Lung (tissue), 12 donors: ENCODE measurements around the gene ASTN1. TPM values are rescaled to one million over a fixed set of nuclear protein-coding genes. Genes with fewer than 3 reads are reported as not detected.

Experiments used
- ATAC-seq: fragments of 200-7000 bp; cut with Tn5 transposase; one replicate; pipeline ENCODE4 v1.9.1; 2020; ENCODE audit warnings: moderate number of reproducible peaks; ENCODE audit not compliant: insufficient read depth, low FRiP score
- DNase-seq, 3 donors: peaks; one replicate each; pipeline ENCODE4 v3.0.0-alpha.2; 2013 to 2017
- H3K27ac ChIP-seq, 2 donors: one replicate each; pipeline ENCODE4 v1.5.1; 2013; ENCODE audit warnings: mild to moderate bottlenecking in 2 of 2, moderate library complexity in 2 of 2, control low read depth in 1 of 2, inconsistent platforms in 1 of 2, low read depth in 1 of 2, low read length in 1 of 2
- H3K27me3 ChIP-seq, 3 donors: one replicate each; pipeline ENCODE4 v1.5.1; 2013; ENCODE audit warnings: low read length in 2 of 3; ENCODE audit not compliant: control insufficient read depth in 3 of 3, insufficient read depth in 3 of 3
- H3K36me3 ChIP-seq, 4 donors: one replicate each; pipeline ENCODE4 v1.5.1; 2013; ENCODE audit warnings: low read length in 4 of 4, mild to moderate bottlenecking in 1 of 4, moderate library complexity in 1 of 4; ENCODE audit not compliant: control insufficient read depth in 4 of 4, insufficient read depth in 4 of 4
- H3K4me1 ChIP-seq, 5 donors: one replicate each; pipeline ENCODE4 v1.5.1; 2013; ENCODE audit warnings: low read length in 5 of 5, mild to moderate bottlenecking in 2 of 5, moderate library complexity in 1 of 5; ENCODE audit not compliant: control insufficient read depth in 5 of 5, insufficient read depth in 5 of 5
- H3K4me3 ChIP-seq: one replicate; pipeline ENCODE4 v1.5.1; 2013; ENCODE audit warnings: mild to moderate bottlenecking, control low read depth, moderate library complexity
- H3K9ac ChIP-seq, 2 donors: one replicate each; pipeline ENCODE4 v1.5.1; 2013; ENCODE audit warnings: low read length in 2 of 2, control low read depth in 1 of 2; ENCODE audit not compliant: insufficient read depth in 1 of 2
- H3K9me3 ChIP-seq, 4 donors: one replicate each; pipeline ENCODE4 v1.5.1; 2013; ENCODE audit warnings: low read length in 3 of 4, mild to moderate bottlenecking in 1 of 4, moderate library complexity in 1 of 4; ENCODE audit not compliant: control insufficient read depth in 4 of 4, insufficient read depth in 3 of 4
- CTCF ChIP-seq: IDR thresholded peaks from 2 replicates; pipeline ENCODE4 v1.5.1; 2012; ENCODE audit warnings: mild to moderate bottlenecking; ENCODE audit errors: control extremely low read depth, extremely low read depth
- WGBS, 2 donors: extraction: QIAGEN DNeasy Blood & Tissue Kit; methylation state at CpG; one replicate each; pipeline ENCODE4 v1.1.7; 2013; 5-methylcytosine and 5-hydroxymethylcytosine counted together
- polyA plus RNA-seq, 2 donors: library from polyadenylated mRNA; stranded (reverse); fragments of 200-250 nt; gene quantifications; one replicate each; pipeline ENCODE4 v1.2.1, GENCODE V29; 2013
- total RNA-seq, 2 donors: library from RNA; depleted of rRNA in 1 of 2; stranded (reverse); fragments of >200 nt in 1 of 2; gene quantifications; one replicate each; pipeline ENCODE4 v1.2.1, GENCODE V29; 2014 to 2021
- donor health status: control.
- donor health status: control.
- donor health status: Bipolar disorder and iron deficiency.
- donor health status: healthy.
- donor health status: DM: yes; HTN: yes; CAD: no.

ASTN1 gene
- total and polyA plus RNA-seq, 4 donors = 0.03 to 3.6 (median 0.08) TPM

- H3K4me3 ChIP-seq = no peak overlapping the region
- H3K9me3 ChIP-seq = no peaks in the 10 kb centered on the region
- no peaks in the 10 kb centered on the region for H3K36me3 ChIP-seq
- H3K4me1 ChIP-seq = no peaks in the 10 kb centered on the region
- H3K9ac ChIP-seq = no peak overlapping the region
- no peak overlapping the region for H3K27ac ChIP-seq
- no peak for TF ChIP-seq CTCF
- no peaks in the 10 kb centered on the region for H3K27me3 ChIP-seq
- ATAC-seq (no peak), DNase-seq (no peak)
- 70 to 82% methylated on average over 5 of the region's 5 CpGs for WGBS, 2 donors
Measured at GRCh38 chr1:177002891-177003290, 161.6 kb downstream of the ASTN1 start.

GRCh38 chr1:177001556-177001955 is 163.0 kb downstream of the ASTN1 start:
- no peak for TF ChIP-seq CTCF
- no peak for ATAC-seq
- no peaks in the 10 kb centered on the region for H3K4me1 ChIP-seq
- no peak overlapping the region for H3K4me3 ChIP-seq
- peaks cover 0 to 1% (median 0%) of the 10 kb centered on the region in 4 donors for H3K9me3 ChIP-seq
- no peaks in the 10 kb centered on the region for H3K36me3 ChIP-seq
- H3K27me3 ChIP-seq = no peaks in the 10 kb centered on the region
- H3K9ac ChIP-seq = no peak overlapping the region
- WGBS, 2 donors = 80 to 84% methylated on average over 2 of the region's 2 CpGs
- no peak for DNase-seq
- no peak overlapping the region for H3K27ac ChIP-seq

- Histone ChIP-seq H3K4me3 (no peak overlapping the region), H3K36me3 (no peaks in the 10 kb centered on the region), H3K4me1 (no peaks in the 10 kb centered on the region), H3K27ac (no peak overlapping the region), H3K9me3 (peaks cover 0 to 3% (median 0%) of the 10 kb centered on the region in 4 donors), H3K27me3 (no peaks in the 10 kb centered on the region), H3K9ac (no peak overlapping the region)
- TF ChIP-seq CTCF = no peak
- ATAC-seq (no peak), DNase-seq (no peak)
- 80 to 88% methylated on average over 5 of the region's 5 CpGs for WGBS, 2 donors
Measured at GRCh38 chr1:176998183-176998795, 166.2 kb downstream of the ASTN1 start.

GRCh38 chr1:176996456-176997090 is 167.9 kb downstream of the ASTN1 start:
- ATAC-seq = no peak
- Histone ChIP-seq H3K36me3 (no peaks in the 10 kb centered on the region), H3K9ac (no peak overlapping the region), H3K27ac (no peak overlapping the region), H3K4me1 (no peaks in the 10 kb centered on the region), H3K9me3 (peaks cover 0 to 3% (median 0%) of the 10 kb centered on the region in 4 donors), H3K27me3 (no peaks in the 10 kb centered on the region), H3K4me3 (no peak overlapping the region)
- no peak for TF ChIP-seq CTCF
- WGBS, 2 donors = 30 to 36% methylated on average over 4 of the region's 4 CpGs
- DNase-seq = no peak
